Measurements from ENCODE around the gene CDK5RAP2.

DNA sequence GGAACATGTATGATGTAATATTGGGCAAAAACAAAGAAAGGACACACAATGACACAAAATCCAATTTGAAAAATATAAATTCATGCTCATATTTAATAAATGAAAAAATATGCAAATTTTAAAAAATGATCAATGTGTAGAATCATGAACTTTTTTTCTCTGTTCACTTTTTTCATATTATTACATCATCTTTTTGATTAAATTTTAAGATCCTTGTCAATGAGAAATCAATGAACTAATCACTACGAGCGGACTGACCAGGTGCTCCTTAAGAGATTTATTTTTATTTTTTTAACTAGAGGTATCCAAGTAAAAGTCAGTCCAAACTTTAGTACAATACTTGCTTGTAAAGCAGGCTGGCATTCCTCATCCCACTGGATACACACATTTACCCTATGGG is 174.1 kb downstream of the CDK5RAP2 start:
- TF ChIP-seq, protein P1, sequence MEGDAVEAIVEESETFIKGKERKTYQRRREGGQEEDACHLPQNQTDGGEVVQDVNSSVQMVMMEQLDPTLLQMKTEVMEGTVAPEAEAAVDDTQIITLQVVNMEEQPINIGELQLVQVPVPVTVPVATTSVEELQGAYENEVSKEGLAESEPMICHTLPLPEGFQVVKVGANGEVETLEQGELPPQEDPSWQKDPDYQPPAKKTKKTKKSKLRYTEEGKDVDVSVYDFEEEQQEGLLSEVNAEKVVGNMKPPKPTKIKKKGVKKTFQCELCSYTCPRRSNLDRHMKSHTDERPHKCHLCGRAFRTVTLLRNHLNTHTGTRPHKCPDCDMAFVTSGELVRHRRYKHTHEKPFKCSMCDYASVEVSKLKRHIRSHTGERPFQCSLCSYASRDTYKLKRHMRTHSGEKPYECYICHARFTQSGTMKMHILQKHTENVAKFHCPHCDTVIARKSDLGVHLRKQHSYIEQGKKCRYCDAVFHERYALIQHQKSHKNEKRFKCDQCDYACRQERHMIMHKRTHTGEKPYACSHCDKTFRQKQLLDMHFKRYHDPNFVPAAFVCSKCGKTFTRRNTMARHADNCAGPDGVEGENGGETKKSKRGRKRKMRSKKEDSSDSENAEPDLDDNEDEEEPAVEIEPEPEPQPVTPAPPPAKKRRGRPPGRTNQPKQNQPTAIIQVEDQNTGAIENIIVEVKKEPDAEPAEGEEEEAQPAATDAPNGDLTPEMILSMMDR (IDR thresholded peaks at IDR 0.05) = no peak
- TF ChIP-seq POLR2A (IDR thresholded peaks at IDR 0.05) = no peak
